Left lung (tissue), 10 donors: ENCODE measurements around the gene RPP40. TPM values are rescaled to one million over a fixed set of nuclear protein-coding genes. Genes with fewer than 3 reads are reported as not detected.

Source experiments
- ATAC-seq: fragments of 200-7000 bp; cut with Tn5 transposase; one replicate; pipeline ENCODE4 v1.9.1; 2020; ENCODE audit warnings: moderate library complexity
- DNase-seq, 4 donors: peaks; one replicate each; pipeline ENCODE4 v3.0.0-alpha.2; 2013 to 2020
- H3K27ac ChIP-seq, 2 donors: fragments of 200-600 bp; sonication (generic) in 1 of 2; one replicate each; pipeline versions ENCODE4 v1.5.0 to v1.8.0; 2020 to 2021
- H3K27me3 ChIP-seq, 2 donors: fragments of 200-600 bp; sonication (generic) in 1 of 2; one replicate each; pipeline versions ENCODE4 v1.5.0 to v1.8.0; 2020 to 2021
- H3K36me3 ChIP-seq, 2 donors: fragments of 200-600 bp; sonication (generic) in 1 of 2; one replicate each; pipeline versions ENCODE4 v1.5.0 to v1.8.0; 2020 to 2021
- H3K4me1 ChIP-seq, 2 donors: fragments of 200-600 bp; one replicate each; pipeline ENCODE4 v1.8.0; 2021
- H3K4me3 ChIP-seq, 2 donors: fragments of 200-600 bp; sonication (generic) in 1 of 2; one replicate each; pipeline versions ENCODE4 v1.5.0 to v1.8.0; 2020 to 2021; ENCODE audit warnings: mild to moderate bottlenecking in 1 of 2
- H3K9me3 ChIP-seq, 2 donors: fragments of 200-600 bp; sonication (generic) in 1 of 2; one replicate each; pipeline versions ENCODE4 v1.5.0 to v1.8.0; 2020 to 2021
- intact Hi-C, 2 donors: fragments of 100-400 bp; cut with DNase I; formaldehyde crosslinking; loops; one replicate each; pipeline versions ENCODE4 v1.11.2 to v1.14.2; 2022
- polyA plus RNA-seq, 6 donors: library from polyadenylated mRNA; unstranded; fragments of 120-200 nt; gene quantifications; one replicate each; pipeline ENCODE4 v1.2.1, GENCODE V29; 2013; ENCODE audit not compliant: insufficient read length in 6 of 6
- total RNA-seq, 2 donors: library from RNA; stranded (reverse); fragmentation: NEBNext Ultra II Directional; extraction: Animal tissue kit (Norgen Biotek cat#: 25700); gene quantifications; one replicate each; pipeline ENCODE4 v1.2.1, GENCODE V29; 2021
- TF ChIP-seq, protein P1 (sequence below), 2 donors: fragments of 200-600 bp; sonication (generic) in 1 of 2; IDR thresholded peaks; one replicate each; pipeline versions ENCODE4 v1.5.0 to v1.8.0; 2021; ENCODE audit warnings: antibody characterized with exemption in 2 of 2
- donor health status: DM: no; HTN: yes; CAD: no.
- donor health status: DM: no; HTN: no; CAD: no.

Gene RPP40
- total and polyA plus RNA-seq, 8 donors, result 5.3 to 14.4 (median 10.4) TPM

GRCh38 chr6:4973415-4973814, 30.4 kb downstream of the RPP40 start:
- peaks cover 0 to 3% of the 10 kb centered on the region in 2 donors for H3K27me3 ChIP-seq
- no peak overlapping the region for H3K27ac ChIP-seq
- TF ChIP-seq, protein P1, sequence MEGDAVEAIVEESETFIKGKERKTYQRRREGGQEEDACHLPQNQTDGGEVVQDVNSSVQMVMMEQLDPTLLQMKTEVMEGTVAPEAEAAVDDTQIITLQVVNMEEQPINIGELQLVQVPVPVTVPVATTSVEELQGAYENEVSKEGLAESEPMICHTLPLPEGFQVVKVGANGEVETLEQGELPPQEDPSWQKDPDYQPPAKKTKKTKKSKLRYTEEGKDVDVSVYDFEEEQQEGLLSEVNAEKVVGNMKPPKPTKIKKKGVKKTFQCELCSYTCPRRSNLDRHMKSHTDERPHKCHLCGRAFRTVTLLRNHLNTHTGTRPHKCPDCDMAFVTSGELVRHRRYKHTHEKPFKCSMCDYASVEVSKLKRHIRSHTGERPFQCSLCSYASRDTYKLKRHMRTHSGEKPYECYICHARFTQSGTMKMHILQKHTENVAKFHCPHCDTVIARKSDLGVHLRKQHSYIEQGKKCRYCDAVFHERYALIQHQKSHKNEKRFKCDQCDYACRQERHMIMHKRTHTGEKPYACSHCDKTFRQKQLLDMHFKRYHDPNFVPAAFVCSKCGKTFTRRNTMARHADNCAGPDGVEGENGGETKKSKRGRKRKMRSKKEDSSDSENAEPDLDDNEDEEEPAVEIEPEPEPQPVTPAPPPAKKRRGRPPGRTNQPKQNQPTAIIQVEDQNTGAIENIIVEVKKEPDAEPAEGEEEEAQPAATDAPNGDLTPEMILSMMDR (IDR thresholded peaks at IDR 0.05), result no peak
- H3K4me1 ChIP-seq, result no peaks in the 10 kb centered on the region
- DNase-seq (no peak), ATAC-seq (no peak)
- H3K36me3 ChIP-seq, result no peaks in the 10 kb centered on the region
- H3K4me3 ChIP-seq, result no peak overlapping the region
- H3K9me3 ChIP-seq, result peaks cover 0 to 5% of the 10 kb centered on the region in 2 donors
- intact Hi-C loops, result no loop called here

GRCh38 chr6:4972438-4972837, 31.4 kb downstream of the RPP40 start:
- intact Hi-C loops, result no loop called here
- no peaks in the 10 kb centered on the region for H3K4me1 ChIP-seq
- TF ChIP-seq, protein P1 (IDR thresholded peaks at IDR 0.05), result no peak

GRCh38 chr6:4971851-4972250, 32.0 kb downstream of the RPP40 start:
- no peaks in the 10 kb centered on the region for H3K9me3 ChIP-seq
- H3K36me3 ChIP-seq, result no peaks in the 10 kb centered on the region
- intact Hi-C loops, result no loop called here
- H3K27me3 ChIP-seq, result peaks cover 0 to 3% of the 10 kb centered on the region in 2 donors
- ATAC-seq (no peak), DNase-seq (no peak)
- H3K27ac ChIP-seq, result no peak overlapping the region
- TF ChIP-seq, protein P1 (IDR thresholded peaks at IDR 0.05), result no peak
- no peaks in the 10 kb centered on the region for H3K4me1 ChIP-seq
- H3K4me3 ChIP-seq, result no peak overlapping the region

More at GRCh38 chr6:4972438-4972837, 31.4 kb downstream of the RPP40 start:
- no peak overlapping the region for H3K4me3 ChIP-seq
- no peaks in the 10 kb centered on the region for H3K36me3 ChIP-seq
- DNase-seq, result no peak
- H3K27me3 ChIP-seq, result peaks cover 0 to 3% of the 10 kb centered on the region in 2 donors
- H3K9me3 ChIP-seq, result no peaks in the 10 kb centered on the region
- no peak overlapping the region for H3K27ac ChIP-seq
- ATAC-seq, result no peak

- intact Hi-C loops, result no loop called here
- peaks cover 0 to 3% of the 10 kb centered on the region in 2 donors for H3K27me3 ChIP-seq
- ATAC-seq (no peak), DNase-seq (no peak)
- H3K9me3 ChIP-seq, result no peaks in the 10 kb centered on the region
- no peak overlapping the region for H3K4me3 ChIP-seq
- H3K27ac ChIP-seq, result no peak overlapping the region
- H3K36me3 ChIP-seq, result no peaks in the 10 kb centered on the region
- TF ChIP-seq, protein P1 (IDR thresholded peaks at IDR 0.05), result no peak
- no peaks in the 10 kb centered on the region for H3K4me1 ChIP-seq
Observed at GRCh38 chr6:4970739-4971395, 33.0 kb downstream of the RPP40 start.

GRCh38 chr6:4969609-4970285, 34.1 kb downstream of the RPP40 start:
- H3K4me1 ChIP-seq, result no peaks in the 10 kb centered on the region
- ATAC-seq (no peak), DNase-seq (no peak)
- H3K36me3 ChIP-seq, result no peaks in the 10 kb centered on the region
- H3K4me3 ChIP-seq, result no peak overlapping the region
- no peak overlapping the region for H3K27ac ChIP-seq
- H3K27me3 ChIP-seq, result peaks cover 0 to 3% of the 10 kb centered on the region in 2 donors
- TF ChIP-seq, protein P1 (IDR thresholded peaks at IDR 0.05), result no peak
- intact Hi-C loops, result no loop called here
- no peaks in the 10 kb centered on the region for H3K9me3 ChIP-seq
